Hindlimb muscle (tissue), 1 donor: ENCODE measurements around the gene TMEM86A. TPM values are rescaled to one million over a fixed set of nuclear protein-coding genes. Genes with fewer than 3 reads are reported as not detected.

Experiments used
- DNase-seq: peaks from one replicate; pipeline ENCODE4 v3.0.0-alpha.2; 2013
- polyA plus RNA-seq: library from polyadenylated mRNA; unstranded; fragments of 120-200 nt; gene quantifications from one replicate; pipeline ENCODE4 v1.2.1, GENCODE V29; 2013; ENCODE audit not compliant: insufficient read length

The TMEM86A gene
- polyA plus RNA-seq, 1 donor = 4.0 TPM

DNA sequence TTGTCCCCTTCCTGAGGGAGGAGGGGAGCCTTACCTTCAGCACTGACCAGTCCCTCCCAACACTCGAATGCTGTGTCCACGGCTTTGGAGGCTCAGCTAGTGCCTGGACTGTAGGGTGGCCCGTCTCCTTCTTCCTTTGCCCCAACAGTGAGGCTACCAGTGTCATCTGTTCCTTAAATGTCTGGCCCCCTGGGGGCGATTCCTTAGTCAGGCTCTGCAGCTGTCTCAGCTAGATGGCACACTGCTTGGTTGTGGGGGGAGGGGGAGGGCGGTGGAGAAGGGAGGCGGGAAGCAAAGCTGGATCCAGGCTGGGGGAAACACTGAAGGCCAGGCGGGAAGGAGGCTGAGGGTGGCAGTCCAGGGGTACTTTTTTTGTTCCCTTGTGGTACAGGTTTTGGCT lies 27.5 kb downstream of the TMEM86A start, which contains the start of gene IGSF22:
IGSF22 (minus strand) TSS at position 149 of the 400 bp plus-strand sequence. CDS start 1,952 bp downstream, outside the sequence.
- DNase-seq = no peak

DNA sequence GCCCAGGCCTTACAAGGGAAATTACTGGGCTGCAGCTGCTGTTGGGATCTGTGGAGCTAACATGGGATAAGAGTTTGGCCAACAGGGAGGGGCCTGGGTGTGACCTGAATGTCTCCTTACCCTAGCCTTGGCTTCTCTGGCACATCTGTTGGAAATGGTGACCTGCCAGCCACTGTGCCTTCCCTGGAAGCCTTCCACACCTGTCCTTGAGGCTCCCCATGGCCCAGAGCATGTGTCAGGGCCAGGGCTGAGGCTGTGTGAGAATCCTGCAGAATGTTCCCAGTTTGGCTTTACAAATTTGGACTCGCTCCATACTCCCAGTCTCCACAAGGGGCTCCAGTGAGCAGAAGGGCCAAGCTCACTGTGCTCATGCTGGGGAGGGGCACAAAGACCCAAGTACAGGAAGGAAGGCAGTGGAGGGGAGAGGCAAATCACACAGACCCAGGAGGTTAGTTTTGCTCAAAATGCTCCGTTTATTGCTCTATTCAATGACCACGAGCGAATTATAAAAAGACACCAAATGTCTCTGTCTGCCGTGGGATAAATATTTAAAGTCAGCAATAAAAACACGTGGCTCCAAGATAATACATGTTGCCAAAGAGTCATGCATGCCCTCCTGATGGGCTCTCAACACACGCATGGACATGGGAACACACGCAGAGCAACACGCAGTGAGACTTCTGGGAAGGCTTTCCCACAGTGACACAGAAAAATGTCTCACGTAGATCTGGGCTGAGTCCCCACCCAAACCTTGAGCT lies 29.1 kb downstream of the TMEM86A start:
- DNase-seq = peak; percentile 43

DNA sequence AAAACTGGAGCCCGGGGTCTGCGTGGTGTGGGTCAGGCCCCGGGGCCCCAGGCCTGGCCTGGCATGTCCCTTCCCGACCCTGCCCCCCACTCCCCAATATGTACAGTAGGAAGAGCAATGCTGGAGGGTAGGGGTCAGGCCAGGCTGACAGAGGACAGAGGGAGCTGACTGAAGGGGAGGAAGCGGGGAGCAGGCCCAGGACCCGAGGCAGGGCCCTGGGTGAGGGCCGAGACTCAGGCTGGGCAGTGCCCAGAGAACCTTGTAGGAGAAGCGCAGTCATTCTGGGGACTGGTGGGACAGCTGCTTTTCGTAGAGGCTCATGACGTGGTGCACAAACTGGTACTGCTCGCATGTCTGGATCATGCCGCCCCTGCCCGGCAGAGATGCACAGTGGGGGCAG lies 30.1 kb downstream of the TMEM86A start:
- no peak for DNase-seq

- no peak for DNase-seq
Measured at GRCh38 chr11:18729426-18729825, 30.8 kb downstream of the TMEM86A start.

DNA sequence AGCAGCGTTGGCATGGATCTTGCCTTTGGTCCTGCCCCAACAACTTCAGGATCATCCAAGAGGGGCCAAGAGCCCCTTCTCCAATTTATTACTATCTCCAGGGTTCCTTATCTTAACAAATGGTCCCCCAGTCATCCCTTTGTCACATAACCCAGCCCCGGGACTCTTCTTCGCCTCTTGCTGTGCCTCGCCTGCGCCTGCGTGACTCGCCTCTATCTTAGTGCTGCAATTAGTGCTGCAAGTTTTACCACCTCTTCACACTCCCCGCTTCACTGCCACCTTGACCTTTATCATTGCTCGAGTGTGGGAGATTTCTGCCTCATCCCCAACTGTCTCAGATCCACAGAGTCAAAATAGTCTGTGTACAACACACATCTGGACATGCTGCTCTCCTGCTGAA lies 31.4 kb downstream of the TMEM86A start:
- no peak for DNase-seq

DNA sequence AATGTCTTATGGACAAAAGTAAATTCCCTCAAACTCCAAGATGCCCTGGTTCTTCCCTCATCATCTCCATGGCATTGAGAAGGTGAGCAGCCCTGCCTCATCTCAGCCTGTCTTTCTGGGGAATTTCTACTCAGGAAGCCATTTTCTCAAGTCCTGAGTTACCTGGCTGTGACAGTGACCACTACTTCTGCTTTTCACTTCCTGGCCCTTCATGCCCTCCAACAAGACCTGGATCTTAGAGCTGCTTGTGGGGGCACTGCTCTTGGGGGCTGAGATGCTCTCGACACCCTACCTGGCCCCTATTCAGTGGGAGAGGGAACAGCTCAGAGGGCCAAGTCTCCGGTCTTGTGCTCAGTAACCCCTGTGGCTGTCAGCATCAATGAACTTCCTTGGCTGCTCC lies 32.9 kb downstream of the TMEM86A start:
- DNase-seq = no peak

GRCh38 chr11:18731949-18732821 lies 33.6 kb downstream of the TMEM86A start:
- peak; percentile 50 for DNase-seq

DNA sequence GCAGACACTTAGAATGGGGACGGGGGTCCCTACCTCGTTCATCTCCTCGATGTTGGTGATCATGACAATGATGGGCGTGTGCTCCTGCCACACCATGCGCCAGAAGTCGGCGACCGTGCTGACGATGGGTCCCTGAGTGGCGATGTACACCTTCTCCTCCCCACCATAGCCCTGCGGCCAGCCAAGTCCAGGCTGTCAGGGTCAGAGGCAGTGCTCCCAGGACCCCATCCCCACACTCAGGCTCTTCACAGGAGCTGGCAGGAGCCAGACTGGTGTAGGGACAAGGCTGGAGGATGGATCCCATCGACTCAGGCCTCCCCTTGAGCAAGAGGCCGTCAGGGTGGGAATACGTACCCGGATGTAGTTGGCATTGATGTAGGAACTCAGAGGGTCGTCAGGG lies 34.6 kb downstream of the TMEM86A start:
- DNase-seq = no peak

DNA sequence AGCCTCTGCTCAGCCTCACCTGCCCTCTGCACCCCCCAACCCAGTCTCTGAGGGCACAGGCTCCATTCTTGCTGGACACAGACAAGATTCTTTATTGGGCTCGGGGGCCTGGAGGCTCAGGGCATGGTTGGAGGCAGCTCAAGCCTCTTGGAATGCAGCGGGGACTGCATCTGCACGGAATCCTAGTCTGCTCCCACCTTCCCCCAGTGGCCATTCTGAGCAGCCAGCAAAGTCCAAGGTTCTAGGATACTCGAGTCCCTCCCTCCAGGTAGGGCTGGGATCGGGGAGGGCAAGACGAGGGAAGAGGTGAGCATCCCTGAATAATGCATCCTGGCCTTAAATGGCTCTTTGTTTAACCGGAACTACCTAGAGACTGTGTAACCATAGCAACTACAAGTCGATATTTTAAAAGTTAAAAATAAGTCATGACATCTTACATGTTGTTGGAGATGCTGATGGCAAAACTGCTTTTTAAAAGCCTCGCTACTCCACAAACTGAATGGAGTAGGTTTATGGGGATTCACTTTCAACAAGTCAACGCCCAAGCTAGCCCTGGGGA lies 38.1 kb downstream of the TMEM86A start:
- DNase-seq = no peak

DNA sequence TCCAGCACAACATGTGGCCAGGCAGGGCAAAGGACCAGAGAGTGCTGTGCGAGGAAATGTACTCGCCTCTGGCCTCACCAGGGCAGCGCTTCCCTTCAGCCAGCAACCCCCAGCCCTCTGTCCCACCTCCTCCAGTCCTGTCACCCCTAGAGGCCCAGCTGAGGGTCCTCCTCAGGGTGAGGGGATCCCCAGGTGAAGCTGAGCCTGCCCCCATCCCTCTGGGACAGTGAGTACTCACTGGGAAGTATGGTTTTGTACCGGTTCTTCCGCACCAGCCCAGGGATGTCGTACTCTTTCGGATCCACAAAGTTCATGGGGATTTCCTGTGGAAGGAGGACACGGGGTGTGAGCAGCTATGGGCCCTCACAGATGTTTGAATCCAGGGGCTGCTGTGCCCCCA lies 39.1 kb downstream of the TMEM86A start:
- no peak for DNase-seq

GRCh38 chr11:18739685-18740084 lies 41.1 kb downstream of the TMEM86A start:
- no peak for DNase-seq

- DNase-seq = no peak
Measured at GRCh38 chr11:18741783-18742182, 43.2 kb downstream of the TMEM86A start.

- no peak for DNase-seq
Measured at GRCh38 chr11:18743365-18743764, 44.8 kb downstream of the TMEM86A start.

DNA sequence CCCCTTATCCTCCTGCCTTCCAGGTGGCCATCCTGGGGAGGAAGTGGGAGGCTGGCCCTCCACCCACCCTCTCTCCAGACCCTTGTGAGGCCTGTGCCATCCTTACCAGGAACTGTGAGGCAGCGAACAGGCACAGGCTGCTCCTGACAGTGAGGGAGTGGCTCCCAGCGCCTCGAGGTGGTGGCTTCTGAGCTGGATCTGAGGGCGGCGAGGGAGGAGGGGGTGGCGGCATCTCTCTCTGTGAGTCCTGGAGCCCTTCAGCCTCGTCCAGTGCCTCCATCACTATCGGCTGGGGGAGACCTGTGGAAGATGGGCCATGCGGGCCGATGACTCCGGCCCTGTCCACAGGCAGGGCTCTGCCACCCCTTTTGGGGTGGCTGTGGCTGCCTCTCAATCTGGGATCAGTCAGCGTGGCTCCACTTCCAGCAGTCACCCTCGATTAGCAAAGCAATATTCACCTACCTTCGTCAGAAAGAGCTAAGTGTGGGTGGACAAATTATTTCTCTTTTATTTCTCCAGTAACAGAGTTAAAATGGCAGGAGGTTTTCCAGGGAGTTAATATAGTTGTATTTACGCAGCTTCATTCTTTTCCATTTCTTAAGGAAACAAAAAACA lies 45.4 kb downstream of the TMEM86A start:
- DNase-seq = no peak

GRCh38 chr11:18745251-18745650 lies 46.7 kb downstream of the TMEM86A start:
- no peak for DNase-seq

- DNase-seq = no peak
Measured at GRCh38 chr11:18748766-18749365, 50.3 kb downstream of the TMEM86A start.

DNA sequence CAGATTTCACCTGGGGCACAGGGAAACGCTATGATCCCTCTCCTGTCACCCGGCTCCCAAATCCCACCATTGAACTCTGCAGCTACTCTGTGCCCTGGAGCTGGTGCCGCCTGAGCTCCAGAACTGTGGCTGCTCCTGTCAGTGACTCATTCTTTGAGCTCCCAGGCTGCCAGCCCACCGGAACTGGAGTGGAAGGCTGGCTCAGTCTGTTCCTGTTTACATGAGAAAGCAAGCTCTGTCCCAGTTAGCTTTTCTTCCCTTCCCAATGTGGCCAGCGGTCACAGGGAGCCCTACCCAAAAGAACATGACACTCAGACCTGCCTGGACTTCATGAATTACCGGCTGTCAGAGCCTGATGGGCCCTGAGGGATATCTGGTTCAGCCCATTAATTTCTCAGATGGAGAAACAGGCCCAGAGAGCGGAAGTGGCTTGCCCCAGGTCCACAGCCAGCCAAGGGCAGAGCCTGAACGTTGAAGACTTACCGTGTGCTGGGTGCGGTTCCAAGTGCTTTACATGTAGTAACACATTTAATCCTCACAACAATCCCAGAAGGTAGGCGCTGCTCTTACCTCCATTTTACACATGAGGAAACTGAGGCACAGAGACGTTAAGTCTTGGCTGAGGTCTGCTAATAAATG lies 51.2 kb downstream of the TMEM86A start:
- DNase-seq = no peak

- no peak for DNase-seq
Measured at GRCh38 chr11:18750944-18751343, 52.4 kb downstream of the TMEM86A start.

- DNase-seq = no peak
Measured at GRCh38 chr11:18752502-18752901, 53.9 kb downstream of the TMEM86A start.

DNA sequence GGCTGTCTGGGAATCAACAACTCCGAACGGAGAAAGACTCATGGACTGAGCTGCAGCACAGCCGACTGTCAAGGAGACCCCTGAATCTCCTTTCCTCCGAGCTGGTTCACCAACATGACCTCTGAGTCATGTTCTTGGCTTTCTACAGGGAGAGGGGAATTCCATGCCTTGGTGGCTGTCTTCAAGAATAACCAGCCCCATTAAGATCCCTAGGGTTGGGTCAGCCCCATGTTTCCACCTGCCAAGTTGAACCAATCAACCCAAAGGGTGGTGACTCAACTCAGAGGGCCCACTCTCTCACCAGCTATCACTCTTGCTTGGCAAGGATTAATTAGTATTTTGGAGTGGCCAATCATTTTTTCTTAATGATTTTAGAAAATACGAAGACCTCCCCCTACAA lies 55.7 kb downstream of the TMEM86A start:
- no peak for DNase-seq
